DMS153 treated with DMSO at 0.1 percent for 48 hours (cell line): Measurements from ENCODE around the gene APBB2.
"Not testable (repeated sequence)": the region's sequence is repeated elsewhere in the genome, so short reads cannot be mapped to it uniquely, and the experiment has no call there.

Experiments
- DNase-seq: peaks from one replicate; lab custom pipeline; 2025; ENCODE audit not compliant: unreplicated experiment; lab: John Stamatoyannopoulos, UW

APBB2 gene

GRCh38 chr4:41069838-41070237 is 144.5 kb downstream of the APBB2 start:
- no peak for DNase-seq

GRCh38 chr4:41069257-41069656 is 145.1 kb downstream of the APBB2 start:
- no peak for DNase-seq

- DNase-seq = no peak
Observed at GRCh38 chr4:41067369-41067768, 147.0 kb downstream of the APBB2 start.

GRCh38 chr4:41066049-41066448 is 148.3 kb downstream of the APBB2 start:
- no peak for DNase-seq

GRCh38 chr4:41065434-41066006 is 148.8 kb downstream of the APBB2 start:
- no peak for DNase-seq

- DNase-seq = no peak
Observed at GRCh38 chr4:41064953-41065352, 149.4 kb downstream of the APBB2 start.

- no peak for DNase-seq
Observed at GRCh38 chr4:41061482-41062185, 152.7 kb downstream of the APBB2 start.

GRCh38 chr4:41060352-41061334 is 153.7 kb downstream of the APBB2 start:
- DNase-seq = no peak

GRCh38 chr4:41059411-41059810 is 154.9 kb downstream of the APBB2 start:
- DNase-seq = not testable (repeated sequence)

- no peak for DNase-seq
Observed at GRCh38 chr4:41058426-41058825, 155.9 kb downstream of the APBB2 start.

- no peak for DNase-seq
Observed at GRCh38 chr4:41057467-41057866, 156.9 kb downstream of the APBB2 start.

- no peak for DNase-seq
Observed at GRCh38 chr4:41052287-41052686, 162.1 kb downstream of the APBB2 start.

GRCh38 chr4:41050880-41051775 is 163.2 kb downstream of the APBB2 start:
- no peak for DNase-seq

GRCh38 chr4:41050116-41050515 is 164.2 kb downstream of the APBB2 start:
- DNase-seq = no peak

GRCh38 chr4:41049176-41049575 is 165.2 kb downstream of the APBB2 start:
- not testable (repeated sequence) for DNase-seq

- no peak for DNase-seq
Observed at GRCh38 chr4:41044791-41045190, 169.6 kb downstream of the APBB2 start.

GRCh38 chr4:41044165-41044564 is 170.2 kb downstream of the APBB2 start:
- no peak for DNase-seq

GRCh38 chr4:41043465-41043864 is 170.9 kb downstream of the APBB2 start:
- no peak for DNase-seq

GRCh38 chr4:41041551-41041950 is 172.8 kb downstream of the APBB2 start:
- no peak for DNase-seq

- no peak for DNase-seq
Observed at GRCh38 chr4:41039317-41039716, 175.0 kb downstream of the APBB2 start.

- DNase-seq = no peak
Observed at GRCh38 chr4:41038304-41038703, 176.0 kb downstream of the APBB2 start.
